GM12875 (cell line): ENCODE results near the gene KCNJ15.

Experiments used
- H3K4me3 ChIP-seq: one replicate; pipeline ENCODE4 v1.5.1; 2011; ENCODE audit warnings: low read depth, low read length, control low read depth
- CTCF ChIP-seq: IDR thresholded peaks from 2 replicates; pipeline ENCODE4 v1.5.1; 2011; ENCODE audit warnings: low read depth, mild to moderate bottlenecking, control low read depth, inconsistent platforms, low read length, moderate library complexity, borderline replicate concordance; ENCODE audit not compliant: insufficient read depth

Gene KCNJ15

GRCh38 chr21:38295997-38296764, 39.4 kb downstream of the KCNJ15 start:
- TF ChIP-seq CTCF, result no peak

GRCh38 chr21:38297194-38297631, 40.4 kb downstream of the KCNJ15 start:
- no peak overlapping the region for H3K4me3 ChIP-seq
- no peak for TF ChIP-seq CTCF

More at GRCh38 chr21:38295997-38296764, 39.4 kb downstream of the KCNJ15 start:
- no peak overlapping the region for H3K4me3 ChIP-seq

- no peak overlapping the region for H3K4me3 ChIP-seq
- no peak for TF ChIP-seq CTCF
These were observed 41.1 kb downstream of the KCNJ15 start for GRCh38 chr21:38297871-38298270.

- TF ChIP-seq CTCF, result no peak
- no peak overlapping the region for H3K4me3 ChIP-seq
These were observed 42.0 kb downstream of the KCNJ15 start for GRCh38 chr21:38298832-38299231.

GRCh38 chr21:38299671-38300070, 42.9 kb downstream of the KCNJ15 start:
- H3K4me3 ChIP-seq, result no peak overlapping the region
- no peak for TF ChIP-seq CTCF

GRCh38 chr21:38300141-38300578, 43.4 kb downstream of the KCNJ15 start:
- no peak overlapping the region for H3K4me3 ChIP-seq
- TF ChIP-seq CTCF, result no peak
